Brain microvascular endothelial cell (primary cell): ENCODE measurements around the gene BICD1.

Experiments
- DNase-seq: peaks from one replicate; pipeline ENCODE4 v3.0.0-alpha.2; 2020
- H3K27ac ChIP-seq: fragments of 250-450 bp; sonication (Bioruptor Pico); 2 replicates; pipeline ENCODE4 v1.5.1; 2020; ENCODE audit warnings: mild to moderate bottlenecking, moderate library complexity
- H3K27me3 ChIP-seq: fragments of 250-450 bp; sonication (Bioruptor Pico); replicated peaks from 2 replicates; pipeline ENCODE4 v1.5.1; 2020; ENCODE audit warnings: mild to moderate bottlenecking
- H3K36me3 ChIP-seq: fragments of 250-450 bp; sonication (Bioruptor Pico); replicated peaks from 2 replicates; pipeline ENCODE4 v1.5.1; 2020; ENCODE audit warnings: mild to moderate bottlenecking
- H3K4me3 ChIP-seq: 2 replicates; pipeline ENCODE4 v1.5.1; 2011; ENCODE audit warnings: low read depth, mild to moderate bottlenecking, control low read depth, low read length, moderate library complexity
- in situ Hi-C: cut with HindIII; loops from 2 replicates; pipeline ENCODE4 v1.10.0; 2017; ENCODE audit warnings: low sequenced_read_pairs, low pct_ligation_motif_present
- TF ChIP-seq, protein P1 (sequence below): IDR thresholded peaks from 2 replicates; pipeline ENCODE4 v1.5.1; 2011; ENCODE audit warnings: low read depth, mild to moderate bottlenecking, moderate library complexity, low read length, control low read depth, inconsistent platforms; ENCODE audit errors: missing control alignments

Gene BICD1

DNA sequence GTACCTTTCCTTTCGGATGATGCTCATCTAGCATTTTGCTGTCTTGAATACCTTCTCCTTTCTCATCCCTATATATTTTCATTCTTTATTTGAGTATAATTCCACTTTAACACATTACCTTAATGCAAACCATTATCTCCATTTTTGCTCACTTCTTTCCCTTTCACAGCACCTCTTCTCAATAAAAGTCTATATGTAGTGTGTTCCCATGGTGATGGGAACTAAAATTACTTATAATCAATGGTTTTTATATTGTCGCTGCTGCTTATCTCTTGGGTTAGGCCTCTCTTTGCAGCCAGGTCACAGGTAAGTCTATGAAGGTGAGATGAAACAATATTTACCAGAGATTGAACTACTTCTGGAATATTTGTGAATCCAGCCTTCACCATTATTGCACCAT is 171.1 kb downstream of the BICD1 start:
- in situ Hi-C loops, result no loop called here
- DNase-seq, result no peak
- no peaks in the 10 kb centered on the region for H3K36me3 ChIP-seq
- H3K27ac ChIP-seq, result no peak overlapping the region
- H3K4me3 ChIP-seq, result no peak overlapping the region
- TF ChIP-seq, protein P1, sequence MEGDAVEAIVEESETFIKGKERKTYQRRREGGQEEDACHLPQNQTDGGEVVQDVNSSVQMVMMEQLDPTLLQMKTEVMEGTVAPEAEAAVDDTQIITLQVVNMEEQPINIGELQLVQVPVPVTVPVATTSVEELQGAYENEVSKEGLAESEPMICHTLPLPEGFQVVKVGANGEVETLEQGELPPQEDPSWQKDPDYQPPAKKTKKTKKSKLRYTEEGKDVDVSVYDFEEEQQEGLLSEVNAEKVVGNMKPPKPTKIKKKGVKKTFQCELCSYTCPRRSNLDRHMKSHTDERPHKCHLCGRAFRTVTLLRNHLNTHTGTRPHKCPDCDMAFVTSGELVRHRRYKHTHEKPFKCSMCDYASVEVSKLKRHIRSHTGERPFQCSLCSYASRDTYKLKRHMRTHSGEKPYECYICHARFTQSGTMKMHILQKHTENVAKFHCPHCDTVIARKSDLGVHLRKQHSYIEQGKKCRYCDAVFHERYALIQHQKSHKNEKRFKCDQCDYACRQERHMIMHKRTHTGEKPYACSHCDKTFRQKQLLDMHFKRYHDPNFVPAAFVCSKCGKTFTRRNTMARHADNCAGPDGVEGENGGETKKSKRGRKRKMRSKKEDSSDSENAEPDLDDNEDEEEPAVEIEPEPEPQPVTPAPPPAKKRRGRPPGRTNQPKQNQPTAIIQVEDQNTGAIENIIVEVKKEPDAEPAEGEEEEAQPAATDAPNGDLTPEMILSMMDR, result no peak
- no peaks in the 10 kb centered on the region for H3K27me3 ChIP-seq

DNA sequence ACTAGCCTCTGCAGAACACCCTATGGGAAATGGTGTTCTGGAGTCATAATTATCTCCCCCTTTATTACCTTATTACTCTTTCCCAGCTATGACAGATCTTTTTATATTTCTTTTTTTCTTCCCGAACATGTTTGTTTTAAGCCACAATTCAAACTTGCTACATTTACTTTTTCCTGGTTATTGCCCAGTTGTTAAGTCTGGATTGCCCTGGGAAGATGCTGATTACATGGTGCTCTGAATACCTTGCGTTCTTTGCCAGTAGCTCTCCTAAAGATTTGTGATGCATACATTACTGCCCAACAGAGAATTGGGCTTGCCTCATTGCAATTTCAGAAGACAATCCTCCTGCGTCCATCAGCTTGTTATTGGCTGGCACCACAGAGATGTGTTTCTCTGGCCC is 174.5 kb downstream of the BICD1 start:
- H3K4me3 ChIP-seq, result no peak overlapping the region
- in situ Hi-C loops, result no loop called here
- TF ChIP-seq, protein P1, result no peak
- DNase-seq, result no peak
- no peaks in the 10 kb centered on the region for H3K36me3 ChIP-seq
- no peaks in the 10 kb centered on the region for H3K27me3 ChIP-seq
- H3K27ac ChIP-seq, result no peak overlapping the region

DNA sequence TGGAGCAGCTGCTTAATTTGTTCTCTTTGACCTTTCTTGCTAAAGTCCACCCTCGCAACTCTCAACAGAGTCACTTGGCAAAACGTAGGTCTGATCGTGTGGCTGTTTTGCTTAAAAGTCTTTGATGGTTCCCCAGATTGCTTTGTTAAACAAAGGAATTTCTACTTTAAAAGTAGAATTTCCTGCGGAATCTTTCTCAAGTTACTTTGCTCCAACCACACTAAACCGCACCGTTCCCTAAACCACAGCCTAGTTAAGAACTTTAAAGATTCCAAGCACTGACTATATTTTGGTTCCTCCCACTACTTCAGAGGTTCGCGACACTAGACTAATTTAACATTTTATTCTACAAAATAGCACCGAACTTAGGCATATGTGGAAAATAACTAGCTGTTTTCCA is 177.9 kb downstream of the BICD1 start:
- TF ChIP-seq, protein P1, result no peak
- no peak overlapping the region for H3K27ac ChIP-seq
- no peak for DNase-seq
- H3K36me3 ChIP-seq, result no peaks in the 10 kb centered on the region
- in situ Hi-C loops, result no loop called here
- H3K4me3 ChIP-seq, result no peak overlapping the region
- H3K27me3 ChIP-seq, result no peaks in the 10 kb centered on the region

DNA sequence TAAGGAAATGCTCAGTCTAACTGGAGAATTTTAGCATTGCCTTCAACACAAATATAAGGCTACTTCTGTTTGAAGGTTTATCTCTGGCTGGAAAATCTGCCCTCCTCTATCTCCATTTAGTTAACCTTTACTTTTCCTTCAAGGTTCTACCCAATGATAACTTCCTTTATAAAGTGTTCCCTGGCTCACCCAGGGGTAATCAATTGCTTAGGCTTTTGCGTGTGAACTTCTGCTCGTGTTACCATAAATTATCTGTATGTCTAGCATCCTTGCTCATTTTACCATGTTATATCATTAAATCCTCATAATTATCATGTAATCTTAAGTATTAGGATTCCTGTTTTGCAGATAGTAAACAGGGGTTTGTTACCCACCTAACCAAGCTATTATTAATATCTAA is 178.4 kb downstream of the BICD1 start:
- TF ChIP-seq, protein P1, result no peak
- Histone ChIP-seq H3K4me3 (no peak overlapping the region), H3K27ac (no peak overlapping the region), H3K27me3 (no peaks in the 10 kb centered on the region), H3K36me3 (no peaks in the 10 kb centered on the region)
- in situ Hi-C loops, result no loop called here
- no peak for DNase-seq

DNA sequence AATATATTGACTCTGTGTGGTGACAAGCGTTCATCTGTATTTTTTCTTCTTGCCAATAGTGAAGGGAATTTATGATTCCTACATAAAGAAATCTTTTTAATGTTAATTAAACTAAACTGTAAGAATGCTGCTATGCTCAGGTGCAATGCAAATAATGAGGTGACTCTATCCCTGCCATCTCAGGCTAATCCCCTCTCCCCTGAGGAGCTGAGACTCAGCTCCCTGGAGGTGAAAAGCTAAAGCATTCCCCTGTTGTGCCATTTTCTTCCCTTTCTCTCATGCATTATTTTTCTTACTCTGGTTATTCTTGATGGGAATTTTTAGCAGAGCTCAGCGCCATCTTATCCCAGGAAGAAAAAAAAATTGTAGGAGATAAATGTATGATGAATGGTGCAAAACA is 178.8 kb downstream of the BICD1 start:
- no peak for DNase-seq
- Histone ChIP-seq H3K27me3 (no peaks in the 10 kb centered on the region), H3K27ac (no peak overlapping the region), H3K36me3 (no peaks in the 10 kb centered on the region), H3K4me3 (no peak overlapping the region)
- TF ChIP-seq, protein P1, result no peak
- in situ Hi-C loops, result no loop called here

DNA sequence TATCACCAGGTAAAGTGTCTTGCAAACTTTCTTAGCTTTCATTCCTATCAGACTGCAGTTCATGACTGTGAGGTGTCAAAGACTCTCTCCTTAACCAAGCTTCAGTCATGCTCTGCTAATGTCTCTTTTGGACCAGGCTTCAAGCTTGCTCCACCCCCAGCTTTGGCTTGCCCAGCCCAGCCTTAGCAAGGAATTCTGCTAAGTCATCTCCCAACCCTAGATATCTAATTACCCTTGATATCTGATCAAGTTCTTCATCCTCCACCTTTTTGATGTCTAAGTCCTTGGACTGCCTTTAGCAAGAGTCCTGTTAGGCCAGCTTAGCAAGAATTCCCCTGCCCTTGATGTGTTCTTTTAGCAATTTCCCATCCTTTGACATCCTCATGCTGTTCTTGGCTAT is 183.8 kb downstream of the BICD1 start:
- peak; percentile 31 for DNase-seq
- Histone ChIP-seq H3K36me3 (no peaks in the 10 kb centered on the region), H3K4me3 (no peak overlapping the region), H3K27ac (no peak overlapping the region), H3K27me3 (no peaks in the 10 kb centered on the region)
- TF ChIP-seq, protein P1, result no peak
- in situ Hi-C loops, result no loop called here
